Body of pancreas (tissue), 4 donors: ENCODE measurements around the gene ADORA1. TPM values are rescaled to one million over a fixed set of nuclear protein-coding genes. Genes with fewer than 3 reads are reported as not detected.

Source experiments
- ATAC-seq: fragments of 150-250 bp; one replicate; pipeline ENCODE4 v1.9.1; 2016
- DNase-seq, 4 donors: peaks; one replicate each; pipeline ENCODE4 v3.0.0-alpha.2; 2019
- H3K27ac ChIP-seq, 4 donors: fragments of 200-600 bp; sonication (generic); 1 replicate in 3 of 4; 2 replicates in 1 of 4; pipeline versions ENCODE4 v1.5.1 to v1.6.1; 2016 to 2019; ENCODE audit warnings: mild to moderate bottlenecking in 1 of 4, mixed read lengths in 1 of 4, moderate library complexity in 1 of 4
- H3K27me3 ChIP-seq, 2 donors: fragments of 200-600 bp; sonication (generic); one replicate each; pipeline ENCODE4 v1.6.0; 2016; ENCODE audit warnings: mild to moderate bottlenecking in 1 of 2
- H3K36me3 ChIP-seq, 2 donors: fragments of 200-600 bp; sonication (generic); replicated peaks in 1 of 2; 2 replicates each; pipeline ENCODE4 v1.5.1; 2016; ENCODE audit warnings: low read depth in 2 of 2; ENCODE audit not compliant: insufficient read depth in 1 of 2
- H3K4me1 ChIP-seq: fragments of 200-600 bp; sonication (generic); one replicate; pipeline ENCODE4 v1.6.0; 2016
- H3K4me3 ChIP-seq, 2 donors: fragments of 200-600 bp; sonication (generic); 1 replicate in 1 of 2; 2 replicates in 1 of 2; pipeline ENCODE4 v1.5.1; 2016 to 2019
- H3K9me3 ChIP-seq, 3 donors: fragments of 200-600 bp; sonication (generic); 1 replicate in 2 of 3; 2 replicates in 1 of 3; pipeline ENCODE4 v1.5.1; 2016
- CTCF ChIP-seq, 7 experiments: fragments of 450-650 bp in 4 of 7; fragments of 200-600 bp in 3 of 7; sonication (generic) in 3 of 7; IDR thresholded peaks; one replicate each; pipeline ENCODE4 v1.5.1; 2016 to 2019; ENCODE audit warnings: antibody characterized with exemption in 7 of 7
- POLR2A ChIP-seq, 3 donors: fragments of 450-650 bp; IDR thresholded peaks; one replicate each; pipeline ENCODE4 v1.6.1; 2016; ENCODE audit warnings: antibody characterized with exemption in 3 of 3, mild to moderate bottlenecking in 2 of 3
- WGBS, 2 donors: methylation state at CpG; one replicate each; pipeline ENCODE4 v1.1.5; 2017; 5-methylcytosine and 5-hydroxymethylcytosine counted together
- intact Hi-C: fragments of 100-400 bp; cut with DNase I; formaldehyde crosslinking; loops from one replicate; pipeline ENCODE4 v1.15.1; 2023
- total RNA-seq, 2 donors: library from RNA; depleted of rRNA; stranded (reverse); fragments of >200 nt; gene quantifications; one replicate each; pipeline ENCODE4 v1.1.0, GENCODE V29; 2016

The ADORA1 gene
- total RNA-seq, 2 donors from 2014 or later, result 16.1 to 21.1 TPM

DNA sequence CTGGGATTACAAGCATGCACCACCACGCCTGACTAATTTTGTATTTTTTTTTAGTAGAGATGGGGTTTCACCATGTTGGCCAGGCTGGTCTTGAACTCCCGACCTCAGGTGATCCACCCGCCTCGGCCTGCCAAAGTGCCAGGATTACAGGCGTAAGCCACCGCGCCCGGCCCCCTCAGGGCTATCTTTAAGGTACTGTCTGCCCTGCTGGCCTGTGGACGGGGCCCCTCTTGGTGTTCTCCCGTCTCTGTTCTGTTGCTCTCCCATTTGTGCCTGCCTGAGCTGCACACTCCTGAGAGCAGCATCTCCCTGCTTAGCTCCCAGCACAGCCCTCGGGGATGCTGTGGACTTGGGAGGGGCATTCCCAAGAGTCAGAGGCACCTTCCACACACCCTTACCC is 34.2 kb downstream of the ADORA1 start:
- no peak for DNase-seq
- WGBS, 2 donors, result 80 to 82% methylated on average over 11 of the region's 11 CpGs
- Histone ChIP-seq H3K9me3 (no peaks in the 10 kb centered on the region), H3K27me3 (no peaks in the 10 kb centered on the region), H3K4me1 (peaks cover 10% of the 10 kb centered on the region), H3K27ac (no peak overlapping the region), H3K4me3 (no peak overlapping the region), H3K36me3 (no peaks in the 10 kb centered on the region)
- no peak for ATAC-seq
- TF ChIP-seq CTCF (IDR thresholded peaks at IDR 0.05) (no peak), POLR2A (IDR thresholded peaks at IDR 0.05) (no peak)
- intact Hi-C loops, result no loop called here

DNA sequence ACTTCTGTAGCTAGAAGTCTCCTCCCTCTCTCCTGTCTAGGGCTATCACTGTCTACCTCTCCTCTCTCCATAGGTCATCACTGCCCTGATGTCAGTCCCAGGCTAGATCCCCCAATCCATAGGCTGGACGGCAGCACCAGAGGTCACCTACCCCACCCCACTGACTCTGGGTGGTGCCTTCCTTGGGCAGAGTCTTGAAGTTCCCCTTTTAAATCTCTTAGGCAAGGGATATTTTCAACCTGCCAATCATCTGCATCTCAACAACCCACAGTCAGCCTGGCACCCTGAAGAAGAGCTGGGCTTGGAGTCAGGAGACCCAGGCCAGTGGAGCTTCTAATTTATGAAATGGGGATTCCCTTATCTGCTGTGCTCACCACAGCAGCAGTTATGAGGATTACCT is 34.9 kb downstream of the ADORA1 start:
- Histone ChIP-seq H3K36me3 (no peaks in the 10 kb centered on the region), H3K27ac (no peak overlapping the region), H3K9me3 (no peaks in the 10 kb centered on the region), H3K4me1 (peaks cover 10% of the 10 kb centered on the region), H3K27me3 (no peaks in the 10 kb centered on the region), H3K4me3 (no peak overlapping the region)
- no peak for DNase-seq
- ATAC-seq, result no peak
- intact Hi-C loops, result no loop called here
- 40 to 50% methylated on average over 1 of the region's 1 CpG for WGBS, 2 donors
- TF ChIP-seq POLR2A (IDR thresholded peaks at IDR 0.05), result no peak
- TF ChIP-seq CTCF (IDR thresholded peaks at IDR 0.05), result no peak

DNA sequence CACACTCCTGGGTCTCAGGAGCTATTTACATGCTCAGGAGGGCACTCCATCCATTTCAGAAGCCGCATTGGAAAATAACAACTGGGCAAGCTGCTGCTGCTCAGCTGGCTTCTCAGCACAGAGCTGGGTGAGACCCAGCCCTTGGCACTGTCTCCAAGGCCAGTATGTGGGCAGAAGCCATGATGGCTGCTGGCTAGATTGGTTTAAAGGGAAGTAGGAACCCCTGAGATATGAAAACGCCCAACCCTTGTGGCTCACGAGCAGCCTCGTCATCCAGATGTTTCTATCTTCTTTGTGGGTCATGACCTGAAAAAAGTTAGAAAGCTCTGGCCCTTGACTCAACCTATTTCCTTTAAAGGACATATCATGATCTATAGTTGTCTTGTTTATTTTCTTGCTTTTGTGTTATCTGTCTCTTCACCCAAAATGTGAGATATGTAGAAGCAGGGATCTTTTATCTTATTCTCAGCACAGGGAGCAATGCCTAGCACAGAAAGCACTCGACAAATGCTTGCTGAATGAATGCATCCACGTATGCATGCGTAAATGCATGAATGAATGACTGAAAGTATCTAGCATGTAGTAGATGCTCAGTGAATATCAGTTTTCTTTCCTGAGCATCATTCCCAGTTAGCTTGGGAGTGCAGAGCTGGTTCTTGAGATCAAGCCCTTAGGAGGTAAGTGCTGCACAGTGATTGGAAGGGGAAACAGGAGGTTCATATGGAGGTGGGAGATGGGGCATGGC is 36.5 kb downstream of the ADORA1 start:
- ATAC-seq (no peak), DNase-seq (no peak)
- H3K4me3 ChIP-seq, result no peak overlapping the region
- peaks cover 10% of the 10 kb centered on the region for H3K4me1 ChIP-seq
- WGBS, 2 donors, result 59 to 67% methylated on average over 6 to 7 of the region's 7 CpGs
- H3K27me3 ChIP-seq, result no peaks in the 10 kb centered on the region
- no peaks in the 10 kb centered on the region for H3K36me3 ChIP-seq
- intact Hi-C loops, result no loop called here
- TF ChIP-seq CTCF (IDR thresholded peaks at IDR 0.05) (no peak), POLR2A (IDR thresholded peaks at IDR 0.05) (no peak)
- no peak overlapping the region for H3K27ac ChIP-seq
- H3K9me3 ChIP-seq, result no peaks in the 10 kb centered on the region

DNA sequence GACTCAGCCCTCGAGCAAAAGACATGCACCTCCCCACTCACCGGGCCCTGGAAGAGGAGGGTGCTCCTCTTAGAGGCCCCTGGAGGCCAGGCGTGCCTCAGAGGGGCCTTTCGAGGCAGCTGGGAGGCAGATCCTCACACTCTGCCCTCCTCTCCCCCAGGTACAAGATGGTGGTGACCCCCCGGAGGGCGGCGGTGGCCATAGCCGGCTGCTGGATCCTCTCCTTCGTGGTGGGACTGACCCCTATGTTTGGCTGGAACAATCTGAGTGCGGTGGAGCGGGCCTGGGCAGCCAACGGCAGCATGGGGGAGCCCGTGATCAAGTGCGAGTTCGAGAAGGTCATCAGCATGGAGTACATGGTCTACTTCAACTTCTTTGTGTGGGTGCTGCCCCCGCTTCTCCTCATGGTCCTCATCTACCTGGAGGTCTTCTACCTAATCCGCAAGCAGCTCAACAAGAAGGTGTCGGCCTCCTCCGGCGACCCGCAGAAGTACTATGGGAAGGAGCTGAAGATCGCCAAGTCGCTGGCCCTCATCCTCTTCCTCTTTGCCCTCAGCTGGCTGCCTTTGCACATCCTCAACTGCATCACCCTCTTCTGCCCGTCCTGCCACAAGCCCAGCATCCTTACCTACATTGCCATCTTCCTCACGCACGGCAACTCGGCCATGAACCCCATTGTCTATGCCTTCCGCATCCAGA is 37.7 kb downstream of the ADORA1 start:
- H3K4me3 ChIP-seq, result no peak overlapping the region
- WGBS, 2 donors, result 88 to 89% methylated on average over 27 to 28 of the region's 28 CpGs
- H3K4me1 ChIP-seq, result peaks cover 10% of the 10 kb centered on the region
- intact Hi-C loops, result no loop called here
- no peaks in the 10 kb centered on the region for H3K36me3 ChIP-seq
- no peak for TF ChIP-seq CTCF (IDR thresholded peaks at IDR 0.05)
- TF ChIP-seq POLR2A (IDR thresholded peaks at IDR 0.05), result no peak
- no peaks in the 10 kb centered on the region for H3K27me3 ChIP-seq
- no peak overlapping the region for H3K27ac ChIP-seq
- DNase-seq (no peak), ATAC-seq (no peak)
- H3K9me3 ChIP-seq, result no peaks in the 10 kb centered on the region
